HUES6 (cell line): ENCODE results near the gene RSPO4.
"Not testable (repeated sequence)": the region's sequence is repeated elsewhere in the genome, so short reads cannot be mapped to it uniquely, and the experiment has no call there.

Experiments used
- H3K27ac ChIP-seq: 2 replicates; pipeline ENCODE4 v1.7.0; 2013; ENCODE audit warnings: low read depth, mild to moderate bottlenecking, low read length, inconsistent platforms
- H3K27me3 ChIP-seq: 2 replicates; pipeline ENCODE4 v1.6.1; 2013; ENCODE audit warnings: low read length; ENCODE audit not compliant: control insufficient read depth, insufficient read depth
- H3K36me3 ChIP-seq: 2 replicates; pipeline ENCODE4 v1.6.1; 2013; ENCODE audit warnings: low read length; ENCODE audit not compliant: control insufficient read depth, insufficient read depth
- H3K4me1 ChIP-seq: 2 replicates; pipeline ENCODE4 v1.6.1; 2013; ENCODE audit warnings: low read length; ENCODE audit not compliant: control insufficient read depth, insufficient read depth
- H3K4me3 ChIP-seq: 2 replicates; pipeline ENCODE4 v1.5.1; 2013; ENCODE audit warnings: low read depth, low read length
- H3K9ac ChIP-seq: one replicate; pipeline ENCODE4 v1.6.1; 2013; ENCODE audit warnings: mild to moderate bottlenecking, low read length
- H3K9me3 ChIP-seq: 2 replicates; pipeline ENCODE4 v1.6.1; 2013; ENCODE audit warnings: low read depth, low read length; ENCODE audit not compliant: control insufficient read depth, insufficient read depth

The RSPO4 gene

DNA sequence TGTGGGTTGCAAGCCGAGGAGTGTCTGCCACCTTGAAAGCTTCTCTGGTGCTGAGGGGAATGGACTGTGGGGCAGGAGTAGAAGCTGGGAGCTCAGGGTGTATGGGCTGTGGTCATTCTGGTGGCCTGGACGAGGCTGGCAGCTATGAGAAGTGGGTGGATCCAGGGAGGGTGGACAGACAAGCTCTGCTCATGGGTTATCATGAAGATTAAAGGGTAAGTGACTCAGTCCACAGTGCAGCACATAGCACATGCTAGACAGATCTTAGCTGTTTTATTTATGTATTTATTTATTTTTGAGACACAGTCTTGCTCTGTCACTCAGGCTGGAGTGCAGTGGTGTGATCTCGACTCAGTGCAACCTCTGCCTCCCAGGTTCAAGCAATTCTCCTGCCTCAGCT, 13.8 kb downstream of the RSPO4 start:
- no peaks in the 10 kb centered on the region for H3K9me3 ChIP-seq
- no peaks in the 10 kb centered on the region for H3K27me3 ChIP-seq
- peaks cover 7% of the 10 kb centered on the region; the same call in 1 of the 2 replicates for H3K4me1 ChIP-seq
- no peak overlapping the region for H3K9ac ChIP-seq
- H3K36me3 ChIP-seq = no peaks in the 10 kb centered on the region
- no peak overlapping the region for H3K27ac ChIP-seq
- H3K4me3 ChIP-seq = no peak overlapping the region

DNA sequence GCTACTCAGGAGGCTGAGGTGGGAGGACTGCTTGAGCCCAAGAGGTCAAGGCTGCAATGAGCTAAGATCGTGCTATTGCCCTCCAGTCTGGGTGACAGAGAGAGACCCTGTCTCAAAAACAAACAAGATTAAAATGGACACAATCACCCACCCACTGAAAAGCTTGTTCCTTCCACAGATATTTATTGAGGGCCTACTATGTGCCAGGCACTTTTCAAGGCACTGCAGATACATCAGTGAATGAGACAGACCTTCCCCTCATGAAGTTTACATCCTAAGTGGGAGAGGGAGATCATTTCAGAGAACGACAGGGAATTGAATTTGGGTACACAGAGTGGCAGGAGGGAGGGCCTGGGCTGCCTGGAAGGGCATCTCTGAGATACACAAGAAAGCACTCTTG, 14.4 kb downstream of the RSPO4 start:
- Histone ChIP-seq H3K9ac (no peak overlapping the region), H3K4me3 (no peak overlapping the region), H3K27me3 (no peaks in the 10 kb centered on the region), H3K4me1 (peaks cover 12% of the 10 kb centered on the region; the same call in 1 of the 2 replicates), H3K27ac (no peak overlapping the region), H3K36me3 (no peaks in the 10 kb centered on the region), H3K9me3 (no peaks in the 10 kb centered on the region)

GRCh38 chr20:986733-987355, 15.3 kb downstream of the RSPO4 start:
- H3K9me3 ChIP-seq = no peaks in the 10 kb centered on the region
- H3K9ac ChIP-seq = no peak overlapping the region
- no peak overlapping the region for H3K27ac ChIP-seq
- H3K27me3 ChIP-seq = no peaks in the 10 kb centered on the region
- peaks cover 15% of the 10 kb centered on the region; the same call in 1 of the 2 replicates for H3K4me1 ChIP-seq
- no peak overlapping the region for H3K4me3 ChIP-seq
- no peaks in the 10 kb centered on the region for H3K36me3 ChIP-seq

- H3K4me3 ChIP-seq, H3K9me3 ChIP-seq: not testable (repeated sequence)
These were observed 17.1 kb downstream of the RSPO4 start for GRCh38 chr20:984994-985393.

DNA sequence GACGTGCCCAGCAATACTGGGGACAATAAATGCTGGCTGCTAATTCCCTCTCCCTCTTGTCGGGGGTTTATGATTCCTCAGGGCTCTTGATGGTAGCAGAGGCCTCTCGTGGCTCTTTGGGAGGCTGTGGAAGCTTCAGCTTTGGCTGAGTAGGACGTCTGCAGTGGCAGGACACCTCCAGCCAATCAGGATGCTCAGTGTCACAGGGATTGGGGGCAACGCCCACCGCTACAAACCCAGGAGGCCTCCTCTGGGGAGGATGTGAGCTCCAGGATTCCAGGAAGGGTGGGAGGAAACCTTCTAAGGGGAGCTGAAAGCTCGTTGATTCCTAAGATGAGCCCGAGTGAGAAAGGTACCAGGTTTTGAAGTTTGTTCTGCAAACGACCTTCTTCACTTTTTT, 19.4 kb downstream of the RSPO4 start:
- Histone ChIP-seq H3K4me1 (peaks cover 15% of the 10 kb centered on the region; the same call in 1 of the 2 replicates), H3K27me3 (no peaks in the 10 kb centered on the region), H3K27ac (no peak overlapping the region), H3K4me3 (no peak overlapping the region), H3K9ac (no peak overlapping the region), H3K36me3 (no peaks in the 10 kb centered on the region), H3K9me3 (no peaks in the 10 kb centered on the region)

More at GRCh38 chr20:984994-985393, 17.1 kb downstream of the RSPO4 start:
- H3K36me3 ChIP-seq, H3K27me3 ChIP-seq, H3K9ac ChIP-seq, H3K27ac ChIP-seq: not testable (repeated sequence)
- peaks cover 15% of the 10 kb centered on the region; the same call in 1 of the 2 replicates for H3K4me1 ChIP-seq

DNA sequence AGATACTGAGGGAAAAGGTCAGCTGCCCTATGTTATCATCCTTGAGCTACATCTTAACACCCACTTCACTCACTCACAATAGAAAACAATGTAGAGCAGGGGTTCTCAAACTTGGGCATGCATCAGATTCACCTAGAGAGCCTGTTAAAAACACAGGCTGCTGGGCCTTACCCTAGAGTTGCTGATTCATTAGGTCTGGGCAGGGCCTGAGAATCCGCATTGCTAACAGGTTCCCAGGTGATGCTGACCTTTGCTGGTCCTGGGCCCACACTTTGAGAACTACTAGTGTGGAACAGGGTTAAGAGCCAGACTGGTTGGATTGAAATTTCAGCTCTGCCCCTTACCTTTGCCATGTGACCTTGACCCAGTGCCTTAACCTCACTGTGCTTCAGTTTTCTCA, 25.1 kb downstream of the RSPO4 start:
- Histone ChIP-seq H3K4me3 (no peak overlapping the region), H3K9me3 (no peaks in the 10 kb centered on the region), H3K9ac (no peak overlapping the region), H3K4me1 (no peaks in the 10 kb centered on the region), H3K27ac (no peak overlapping the region), H3K36me3 (no peaks in the 10 kb centered on the region), H3K27me3 (no peaks in the 10 kb centered on the region)

DNA sequence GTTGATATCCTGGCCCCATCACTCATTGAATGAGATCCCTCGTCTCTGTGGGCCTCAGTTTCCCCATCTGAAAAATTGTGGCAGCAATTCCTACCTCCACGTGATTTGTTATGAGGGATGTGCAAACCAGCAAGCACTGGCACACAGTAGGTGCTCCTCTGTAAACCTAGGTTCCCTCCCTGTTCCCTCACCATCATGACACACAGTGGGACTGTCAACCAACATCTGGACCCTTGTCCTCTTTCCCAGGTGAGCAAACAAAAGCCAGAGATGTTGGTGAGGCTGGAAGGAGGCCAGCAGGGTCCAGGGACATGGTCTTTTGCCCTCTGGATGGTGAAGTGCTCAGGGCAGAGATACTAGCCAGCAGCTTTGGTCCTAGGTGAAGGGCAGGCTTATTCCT, 26.1 kb downstream of the RSPO4 start:
- H3K4me1 ChIP-seq = no peaks in the 10 kb centered on the region
- H3K27ac ChIP-seq = no peak overlapping the region
- no peaks in the 10 kb centered on the region for H3K27me3 ChIP-seq
- no peak overlapping the region for H3K4me3 ChIP-seq
- no peak overlapping the region for H3K9ac ChIP-seq
- no peaks in the 10 kb centered on the region for H3K9me3 ChIP-seq
- H3K36me3 ChIP-seq = no peaks in the 10 kb centered on the region

GRCh38 chr20:973785-974194, 28.3 kb downstream of the RSPO4 start:
- H3K4me1 ChIP-seq = no peaks in the 10 kb centered on the region
- no peak overlapping the region for H3K4me3 ChIP-seq
- H3K9ac ChIP-seq = no peak overlapping the region
- no peak overlapping the region for H3K27ac ChIP-seq
- H3K36me3 ChIP-seq = no peaks in the 10 kb centered on the region
- H3K9me3 ChIP-seq = no peaks in the 10 kb centered on the region
- peaks cover 4% of the 10 kb centered on the region; the same call in 1 of the 2 replicates for H3K27me3 ChIP-seq

DNA sequence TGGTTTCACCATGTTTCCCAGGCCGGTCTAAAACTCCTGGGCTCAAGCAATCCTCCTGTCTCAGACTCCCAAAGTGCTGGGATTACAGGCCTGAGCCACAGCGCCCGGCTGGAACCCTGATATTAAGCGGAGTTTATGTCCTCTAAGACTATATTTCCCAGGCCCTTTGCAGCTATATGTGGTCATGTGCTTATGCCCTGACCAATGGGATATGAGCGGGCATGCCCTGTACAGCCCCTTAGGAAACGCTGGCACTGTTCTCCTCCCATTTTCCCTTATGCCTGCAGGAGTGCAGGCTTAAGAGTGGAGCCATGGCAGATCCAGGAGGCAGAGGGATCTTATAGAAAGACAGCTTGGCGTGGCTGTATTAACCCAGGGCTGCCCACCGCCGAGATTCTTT, 29.9 kb downstream of the RSPO4 start:
- Histone ChIP-seq H3K4me1 (no peaks in the 10 kb centered on the region), H3K27ac (no peak overlapping the region), H3K9ac (no peak overlapping the region), H3K4me3 (no peak overlapping the region), H3K27me3 (peaks cover 4% of the 10 kb centered on the region; the same call in 1 of the 2 replicates), H3K9me3 (no peaks in the 10 kb centered on the region; the same call in 1 of the 2 replicates), H3K36me3 (no peaks in the 10 kb centered on the region)

- Histone ChIP-seq H3K36me3 (no peaks in the 10 kb centered on the region), H3K27ac (no peak overlapping the region), H3K4me1 (no peaks in the 10 kb centered on the region), H3K27me3 (peaks cover 4% of the 10 kb centered on the region; the same call in 1 of the 2 replicates), H3K9ac (no peak overlapping the region), H3K4me3 (no peak overlapping the region), H3K9me3 (no peaks in the 10 kb centered on the region; the same call in 1 of the 2 replicates)
These were observed 30.8 kb downstream of the RSPO4 start for GRCh38 chr20:971346-971745.

- Histone ChIP-seq H3K9ac (no peak overlapping the region), H3K9me3 (no peaks in the 10 kb centered on the region; the same call in 1 of the 2 replicates), H3K4me3 (no peak overlapping the region), H3K27ac (no peak overlapping the region), H3K4me1 (no peaks in the 10 kb centered on the region), H3K36me3 (no peaks in the 10 kb centered on the region), H3K27me3 (peaks cover 4% of the 10 kb centered on the region; the same call in 1 of the 2 replicates)
These were observed 32.2 kb downstream of the RSPO4 start for GRCh38 chr20:969868-970267.
